WTC11 (cell line): ENCODE results near the gene GGTLC1. TPM values are rescaled to one million over a fixed set of nuclear protein-coding genes. Genes with fewer than 3 reads are reported as not detected.

Experiments
- ATAC-seq: fragments of 200-7000 bp; cut with Tn5 transposase; 2 replicates; pipeline ENCODE4 v1.10.0; 2021; ENCODE audit warnings: mild to moderate bottlenecking, moderate library complexity
- CTCF ChIA-PET: fragments of 300-600 bp; sonication (Branson Sonifier 250); formaldehyde crosslinking; loops from one replicate; lab custom pipeline; 2021; ENCODE audit warnings: antibody characterized with exemption; lab: Charles Lee
- POLR2A ChIA-PET: fragments of 350-600 bp; sonication (Branson Sonifier 250); formaldehyde crosslinking; loops from one replicate; lab custom pipeline; 2021; ENCODE audit warnings: antibody characterized with exemption; lab: Charles Lee
- DNase-seq: peaks from one replicate; pipeline ENCODE4 v3.0.0; 2021; ENCODE audit warnings: low spot score
- H3K27ac Mint-ChIP-seq: 2 replicates; pipeline ENCODE4 v1.8.0; 2021; ENCODE audit warnings: mixed read lengths
- H3K27me3 Mint-ChIP-seq: 2 replicates; pipeline ENCODE4 v1.8.0; 2021; ENCODE audit warnings: low read depth, mild to moderate bottlenecking, moderate library complexity, mixed read lengths
- H3K36me3 Mint-ChIP-seq: 2 replicates; pipeline ENCODE4 v1.8.0; 2021; ENCODE audit warnings: mixed read lengths
- H3K4me1 Mint-ChIP-seq: 2 replicates; pipeline ENCODE4 v1.8.0; 2022; ENCODE audit warnings: mixed read lengths
- H3K4me3 Mint-ChIP-seq: 2 replicates; pipeline ENCODE4 v1.8.0; 2021; ENCODE audit warnings: mild to moderate bottlenecking, moderate library complexity, mixed read lengths
- H3K9me3 Mint-ChIP-seq: 2 replicates; pipeline ENCODE4 v1.8.0; 2021; ENCODE audit warnings: mixed read lengths
- CREM ChIP-seq: sonication (generic); formaldehyde crosslinking; IDR thresholded peaks from 2 replicates; pipeline ENCODE4 v1.8.1; 2022; ENCODE audit warnings: mild to moderate bottlenecking, missing genetic modification reagents, moderate library complexity
- ELF4 ChIP-seq: sonication (generic); formaldehyde crosslinking; IDR thresholded peaks from 2 replicates; pipeline ENCODE4 v1.8.1; 2022; ENCODE audit warnings: low read depth, mild to moderate bottlenecking, moderate library complexity, missing genetic modification reagents
- EMX1 ChIP-seq: fragments of 250-450 bp; sonication (Bioruptor Pico); IDR thresholded peaks from 2 replicates; pipeline ENCODE4 v1.8.0; 2021; ENCODE audit warnings: mild to moderate bottlenecking
- GABPB1 ChIP-seq: sonication (generic); formaldehyde crosslinking; IDR thresholded peaks from 2 replicates; pipeline ENCODE4 v1.8.1; 2023; ENCODE audit warnings: mild to moderate bottlenecking, missing genetic modification reagents
- GTF2I ChIP-seq: fragments of 250-450 bp; sonication (Bioruptor Pico); conservative IDR thresholded peaks from 2 replicates; pipeline ENCODE4 v1.4.0; 2021; ENCODE audit warnings: mild to moderate bottlenecking
- KAT7 ChIP-seq: sonication (generic); formaldehyde crosslinking; IDR thresholded peaks from 2 replicates; pipeline ENCODE4 v1.8.1; 2023; ENCODE audit warnings: missing genetic modification reagents, mild to moderate bottlenecking, borderline replicate concordance
- TEAD1 ChIP-seq: sonication (generic); formaldehyde crosslinking; IDR thresholded peaks from 2 replicates; pipeline ENCODE4 v1.8.0; 2022; ENCODE audit warnings: mild to moderate bottlenecking, missing genetic modification reagents
- ZNF121 ChIP-seq: sonication (generic); formaldehyde crosslinking; IDR thresholded peaks from 2 replicates; pipeline ENCODE4 v1.8.0; 2023; ENCODE audit warnings: missing genetic modification reagents
- ZNF232 ChIP-seq: sonication (generic); formaldehyde crosslinking; IDR thresholded peaks from 2 replicates; pipeline ENCODE4 v1.8.0; 2022; ENCODE audit warnings: mild to moderate bottlenecking, missing genetic modification reagents
- ZNF396 ChIP-seq: fragments of 250-450 bp; sonication (Bioruptor Pico); IDR thresholded peaks from 2 replicates; pipeline ENCODE4 v1.8.0; 2021; ENCODE audit warnings: mild to moderate bottlenecking, moderate library complexity, borderline replicate concordance
- ZNF423 ChIP-seq: fragments of 250-450 bp; sonication (Bioruptor Pico); IDR thresholded peaks from 2 replicates; pipeline ENCODE4 v2.1.2; 2022; ENCODE audit warnings: mild to moderate bottlenecking, moderate library complexity
- ZNF671 ChIP-seq: fragments of 250-450 bp; sonication (Bioruptor Pico); IDR thresholded peaks from 2 replicates; pipeline ENCODE4 v1.8.0; 2021; ENCODE audit warnings: mild to moderate bottlenecking
- total RNA-seq: library from RNA; stranded (reverse); gene quantifications from 3 replicates; pipeline ENCODE4 v1.2.3, GENCODE V29; 2021
- TF ChIP-seq, protein P1 (sequence below): sonication (generic); formaldehyde crosslinking; IDR thresholded peaks from 2 replicates; pipeline ENCODE4 v1.8.0; 2023; ENCODE audit warnings: missing genetic modification reagents, mild to moderate bottlenecking, borderline replicate concordance
- TF ChIP-seq, protein P2 (sequence below): sonication (generic); formaldehyde crosslinking; IDR thresholded peaks from 2 replicates; pipeline ENCODE4 v1.8.1; 2023; ENCODE audit warnings: mild to moderate bottlenecking, missing genetic modification reagents
- TF ChIP-seq, protein P3 (sequence below): sonication (generic); formaldehyde crosslinking; IDR thresholded peaks from 2 replicates; pipeline ENCODE4 v1.8.1; 2023; ENCODE audit warnings: mild to moderate bottlenecking, missing genetic modification reagents, moderate library complexity
- TF ChIP-seq, protein P4 (sequence below): sonication (generic); formaldehyde crosslinking; IDR thresholded peaks from 2 replicates; pipeline ENCODE4 v1.8.0; 2022; ENCODE audit warnings: mild to moderate bottlenecking, missing genetic modification reagents
- TF ChIP-seq, protein P5 (sequence below): sonication (generic); formaldehyde crosslinking; IDR thresholded peaks from 2 replicates; pipeline ENCODE4 v1.8.1; 2023; ENCODE audit warnings: mild to moderate bottlenecking, missing genetic modification reagents
- TF ChIP-seq, protein P6 (sequence below): sonication (generic); formaldehyde crosslinking; conservative IDR thresholded peaks from 2 replicates; pipeline ENCODE4 v1.8.1; 2022; ENCODE audit warnings: mild to moderate bottlenecking, missing genetic modification reagents
- TF ChIP-seq, protein P7 (sequence below): sonication (generic); formaldehyde crosslinking; IDR thresholded peaks from 2 replicates; pipeline ENCODE4 v1.8.0; 2022; ENCODE audit warnings: mild to moderate bottlenecking, missing genetic modification reagents
- TF ChIP-seq, protein P8 (sequence below): fragments of 250-450 bp; sonication (Bioruptor Pico); IDR thresholded peaks from 2 replicates; pipeline ENCODE4 v1.9.0; 2021; ENCODE audit warnings: mild to moderate bottlenecking, borderline replicate concordance

The GGTLC1 gene
- total RNA-seq, 1 experiment from 2014 or later = not detected

DNA sequence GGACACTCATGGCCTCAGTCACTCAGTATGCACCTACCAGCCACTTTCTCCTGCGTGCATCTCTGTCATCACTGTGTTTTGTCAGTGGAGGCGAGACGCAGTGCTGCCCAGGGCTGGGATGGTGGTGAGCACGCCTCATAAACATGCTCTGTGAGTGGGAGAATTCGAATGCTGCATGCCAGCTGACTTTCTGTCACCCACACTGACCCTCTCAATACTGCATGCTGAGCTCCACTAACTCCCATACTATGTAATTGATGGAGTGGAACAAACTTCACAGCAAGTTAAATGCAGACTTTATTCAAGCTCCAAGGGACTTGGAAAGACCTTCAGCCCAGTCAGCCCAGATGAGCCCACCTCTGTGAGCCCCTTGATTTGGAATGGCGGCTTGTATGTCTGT lies 22.7 kb upstream of the GGTLC1 start:
- H3K27me3 Mint-ChIP-seq = no peaks in the 10 kb centered on the region
- POLR2A ChIA-PET = no interaction called here
- TF ChIP-seq ZNF423 = no peak
- TF ChIP-seq ZNF396 (CRISPR knock-in tag) = no peak
- TF ChIP-seq, protein P1, sequence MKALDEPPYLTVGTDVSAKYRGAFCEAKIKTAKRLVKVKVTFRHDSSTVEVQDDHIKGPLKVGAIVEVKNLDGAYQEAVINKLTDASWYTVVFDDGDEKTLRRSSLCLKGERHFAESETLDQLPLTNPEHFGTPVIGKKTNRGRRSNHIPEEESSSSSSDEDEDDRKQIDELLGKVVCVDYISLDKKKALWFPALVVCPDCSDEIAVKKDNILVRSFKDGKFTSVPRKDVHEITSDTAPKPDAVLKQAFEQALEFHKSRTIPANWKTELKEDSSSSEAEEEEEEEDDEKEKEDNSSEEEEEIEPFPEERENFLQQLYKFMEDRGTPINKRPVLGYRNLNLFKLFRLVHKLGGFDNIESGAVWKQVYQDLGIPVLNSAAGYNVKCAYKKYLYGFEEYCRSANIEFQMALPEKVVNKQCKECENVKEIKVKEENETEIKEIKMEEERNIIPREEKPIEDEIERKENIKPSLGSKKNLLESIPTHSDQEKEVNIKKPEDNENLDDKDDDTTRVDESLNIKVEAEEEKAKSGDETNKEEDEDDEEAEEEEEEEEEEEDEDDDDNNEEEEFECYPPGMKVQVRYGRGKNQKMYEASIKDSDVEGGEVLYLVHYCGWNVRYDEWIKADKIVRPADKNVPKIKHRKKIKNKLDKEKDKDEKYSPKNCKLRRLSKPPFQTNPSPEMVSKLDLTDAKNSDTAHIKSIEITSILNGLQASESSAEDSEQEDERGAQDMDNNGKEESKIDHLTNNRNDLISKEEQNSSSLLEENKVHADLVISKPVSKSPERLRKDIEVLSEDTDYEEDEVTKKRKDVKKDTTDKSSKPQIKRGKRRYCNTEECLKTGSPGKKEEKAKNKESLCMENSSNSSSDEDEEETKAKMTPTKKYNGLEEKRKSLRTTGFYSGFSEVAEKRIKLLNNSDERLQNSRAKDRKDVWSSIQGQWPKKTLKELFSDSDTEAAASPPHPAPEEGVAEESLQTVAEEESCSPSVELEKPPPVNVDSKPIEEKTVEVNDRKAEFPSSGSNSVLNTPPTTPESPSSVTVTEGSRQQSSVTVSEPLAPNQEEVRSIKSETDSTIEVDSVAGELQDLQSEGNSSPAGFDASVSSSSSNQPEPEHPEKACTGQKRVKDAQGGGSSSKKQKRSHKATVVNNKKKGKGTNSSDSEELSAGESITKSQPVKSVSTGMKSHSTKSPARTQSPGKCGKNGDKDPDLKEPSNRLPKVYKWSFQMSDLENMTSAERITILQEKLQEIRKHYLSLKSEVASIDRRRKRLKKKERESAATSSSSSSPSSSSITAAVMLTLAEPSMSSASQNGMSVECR (CRISPR knock-in tag) = no peak
- TF ChIP-seq, protein P2, sequence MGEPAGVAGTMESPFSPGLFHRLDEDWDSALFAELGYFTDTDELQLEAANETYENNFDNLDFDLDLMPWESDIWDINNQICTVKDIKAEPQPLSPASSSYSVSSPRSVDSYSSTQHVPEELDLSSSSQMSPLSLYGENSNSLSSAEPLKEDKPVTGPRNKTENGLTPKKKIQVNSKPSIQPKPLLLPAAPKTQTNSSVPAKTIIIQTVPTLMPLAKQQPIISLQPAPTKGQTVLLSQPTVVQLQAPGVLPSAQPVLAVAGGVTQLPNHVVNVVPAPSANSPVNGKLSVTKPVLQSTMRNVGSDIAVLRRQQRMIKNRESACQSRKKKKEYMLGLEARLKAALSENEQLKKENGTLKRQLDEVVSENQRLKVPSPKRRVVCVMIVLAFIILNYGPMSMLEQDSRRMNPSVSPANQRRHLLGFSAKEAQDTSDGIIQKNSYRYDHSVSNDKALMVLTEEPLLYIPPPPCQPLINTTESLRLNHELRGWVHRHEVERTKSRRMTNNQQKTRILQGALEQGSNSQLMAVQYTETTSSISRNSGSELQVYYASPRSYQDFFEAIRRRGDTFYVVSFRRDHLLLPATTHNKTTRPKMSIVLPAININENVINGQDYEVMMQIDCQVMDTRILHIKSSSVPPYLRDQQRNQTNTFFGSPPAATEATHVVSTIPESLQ (CRISPR knock-in tag) = no peak
- TF ChIP-seq EMX1 (CRISPR knock-in tag) = no peak
- TF ChIP-seq, protein P3, sequence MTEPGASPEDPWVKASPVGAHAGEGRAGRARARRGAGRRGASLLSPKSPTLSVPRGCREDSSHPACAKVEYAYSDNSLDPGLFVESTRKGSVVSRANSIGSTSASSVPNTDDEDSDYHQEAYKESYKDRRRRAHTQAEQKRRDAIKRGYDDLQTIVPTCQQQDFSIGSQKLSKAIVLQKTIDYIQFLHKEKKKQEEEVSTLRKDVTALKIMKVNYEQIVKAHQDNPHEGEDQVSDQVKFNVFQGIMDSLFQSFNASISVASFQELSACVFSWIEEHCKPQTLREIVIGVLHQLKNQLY (CRISPR knock-in tag) = no peak
- TF ChIP-seq, protein P4, sequence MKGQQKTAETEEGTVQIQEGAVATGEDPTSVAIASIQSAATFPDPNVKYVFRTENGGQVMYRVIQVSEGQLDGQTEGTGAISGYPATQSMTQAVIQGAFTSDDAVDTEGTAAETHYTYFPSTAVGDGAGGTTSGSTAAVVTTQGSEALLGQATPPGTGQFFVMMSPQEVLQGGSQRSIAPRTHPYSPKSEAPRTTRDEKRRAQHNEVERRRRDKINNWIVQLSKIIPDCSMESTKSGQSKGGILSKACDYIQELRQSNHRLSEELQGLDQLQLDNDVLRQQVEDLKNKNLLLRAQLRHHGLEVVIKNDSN (CRISPR knock-in tag) = no peak
- TF ChIP-seq KAT7 (CRISPR knock-in tag) = no peak
- TF ChIP-seq, protein P5, sequence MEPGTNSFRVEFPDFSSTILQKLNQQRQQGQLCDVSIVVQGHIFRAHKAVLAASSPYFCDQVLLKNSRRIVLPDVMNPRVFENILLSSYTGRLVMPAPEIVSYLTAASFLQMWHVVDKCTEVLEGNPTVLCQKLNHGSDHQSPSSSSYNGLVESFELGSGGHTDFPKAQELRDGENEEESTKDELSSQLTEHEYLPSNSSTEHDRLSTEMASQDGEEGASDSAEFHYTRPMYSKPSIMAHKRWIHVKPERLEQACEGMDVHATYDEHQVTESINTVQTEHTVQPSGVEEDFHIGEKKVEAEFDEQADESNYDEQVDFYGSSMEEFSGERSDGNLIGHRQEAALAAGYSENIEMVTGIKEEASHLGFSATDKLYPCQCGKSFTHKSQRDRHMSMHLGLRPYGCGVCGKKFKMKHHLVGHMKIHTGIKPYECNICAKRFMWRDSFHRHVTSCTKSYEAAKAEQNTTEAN (CRISPR knock-in tag) = no peak
- no peak for TF ChIP-seq ZNF121
- no peak for TF ChIP-seq CREM (CRISPR knock-in tag)
- no peak for TF ChIP-seq ELF4 (CRISPR knock-in tag)
- TF ChIP-seq GTF2I (CRISPR knock-in tag) = no peak
- TF ChIP-seq, all 79 proteins: peak for 0
- no peak overlapping the region for H3K4me3 Mint-ChIP-seq
- no peaks in the 10 kb centered on the region for H3K9me3 Mint-ChIP-seq
- no peak overlapping the region for H3K27ac Mint-ChIP-seq
- CTCF ChIA-PET = interaction anchor here (1.5 kb wide), 1 partner anchor 9 kb away, joined by 4 read pairs; no protein-coding TSS in a partner anchor
- no peak for ATAC-seq
- no peak for DNase-seq
- H3K4me1 Mint-ChIP-seq = no peaks in the 10 kb centered on the region
- no peaks in the 10 kb centered on the region for H3K36me3 Mint-ChIP-seq

DNA sequence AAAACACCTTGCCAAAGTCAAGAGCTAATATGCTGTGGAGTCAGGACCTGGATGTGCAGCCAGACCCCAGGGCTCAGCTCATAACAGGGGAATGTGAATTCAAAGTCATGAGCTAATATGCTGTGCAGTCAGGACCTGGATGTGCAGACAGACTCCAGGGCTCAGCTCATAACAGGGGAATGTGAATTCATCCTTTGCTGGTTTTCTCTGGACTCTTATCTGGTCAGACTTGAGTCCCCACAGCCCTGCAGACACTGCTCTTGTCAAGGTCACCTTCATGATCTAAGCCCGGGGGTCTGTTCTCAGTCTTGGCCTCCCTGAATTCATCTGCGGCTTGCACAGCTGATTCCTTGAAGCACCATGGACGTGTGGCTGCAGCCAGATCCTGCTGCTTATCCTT lies 19.2 kb upstream of the GGTLC1 start:
- POLR2A ChIA-PET = no interaction called here
- Mint-ChIP-seq H3K27ac (no peak overlapping the region), H3K4me3 (no peak overlapping the region), H3K4me1 (peaks cover 21% of the 10 kb centered on the region), H3K36me3 (no peaks in the 10 kb centered on the region), H3K27me3 (no peaks in the 10 kb centered on the region), H3K9me3 (no peaks in the 10 kb centered on the region)
- ATAC-seq (no peak), DNase-seq (no peak)
- CTCF ChIA-PET = no interaction called here
- TF ChIP-seq, protein P6, sequence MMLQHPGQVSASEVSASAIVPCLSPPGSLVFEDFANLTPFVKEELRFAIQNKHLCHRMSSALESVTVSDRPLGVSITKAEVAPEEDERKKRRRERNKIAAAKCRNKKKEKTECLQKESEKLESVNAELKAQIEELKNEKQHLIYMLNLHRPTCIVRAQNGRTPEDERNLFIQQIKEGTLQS (CRISPR knock-in tag) = no peak
- TF ChIP-seq GABPB1 (CRISPR knock-in tag) = no peak
- TF ChIP-seq ZNF671 (CRISPR knock-in tag) = no peak
- no peak for TF ChIP-seq ZNF232 (CRISPR knock-in tag)
- no peak for TF ChIP-seq TEAD1
- TF ChIP-seq, protein P7, sequence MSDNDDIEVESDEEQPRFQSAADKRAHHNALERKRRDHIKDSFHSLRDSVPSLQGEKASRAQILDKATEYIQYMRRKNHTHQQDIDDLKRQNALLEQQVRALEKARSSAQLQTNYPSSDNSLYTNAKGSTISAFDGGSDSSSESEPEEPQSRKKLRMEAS (CRISPR knock-in tag) = no peak
- TF ChIP-seq, protein P8, sequence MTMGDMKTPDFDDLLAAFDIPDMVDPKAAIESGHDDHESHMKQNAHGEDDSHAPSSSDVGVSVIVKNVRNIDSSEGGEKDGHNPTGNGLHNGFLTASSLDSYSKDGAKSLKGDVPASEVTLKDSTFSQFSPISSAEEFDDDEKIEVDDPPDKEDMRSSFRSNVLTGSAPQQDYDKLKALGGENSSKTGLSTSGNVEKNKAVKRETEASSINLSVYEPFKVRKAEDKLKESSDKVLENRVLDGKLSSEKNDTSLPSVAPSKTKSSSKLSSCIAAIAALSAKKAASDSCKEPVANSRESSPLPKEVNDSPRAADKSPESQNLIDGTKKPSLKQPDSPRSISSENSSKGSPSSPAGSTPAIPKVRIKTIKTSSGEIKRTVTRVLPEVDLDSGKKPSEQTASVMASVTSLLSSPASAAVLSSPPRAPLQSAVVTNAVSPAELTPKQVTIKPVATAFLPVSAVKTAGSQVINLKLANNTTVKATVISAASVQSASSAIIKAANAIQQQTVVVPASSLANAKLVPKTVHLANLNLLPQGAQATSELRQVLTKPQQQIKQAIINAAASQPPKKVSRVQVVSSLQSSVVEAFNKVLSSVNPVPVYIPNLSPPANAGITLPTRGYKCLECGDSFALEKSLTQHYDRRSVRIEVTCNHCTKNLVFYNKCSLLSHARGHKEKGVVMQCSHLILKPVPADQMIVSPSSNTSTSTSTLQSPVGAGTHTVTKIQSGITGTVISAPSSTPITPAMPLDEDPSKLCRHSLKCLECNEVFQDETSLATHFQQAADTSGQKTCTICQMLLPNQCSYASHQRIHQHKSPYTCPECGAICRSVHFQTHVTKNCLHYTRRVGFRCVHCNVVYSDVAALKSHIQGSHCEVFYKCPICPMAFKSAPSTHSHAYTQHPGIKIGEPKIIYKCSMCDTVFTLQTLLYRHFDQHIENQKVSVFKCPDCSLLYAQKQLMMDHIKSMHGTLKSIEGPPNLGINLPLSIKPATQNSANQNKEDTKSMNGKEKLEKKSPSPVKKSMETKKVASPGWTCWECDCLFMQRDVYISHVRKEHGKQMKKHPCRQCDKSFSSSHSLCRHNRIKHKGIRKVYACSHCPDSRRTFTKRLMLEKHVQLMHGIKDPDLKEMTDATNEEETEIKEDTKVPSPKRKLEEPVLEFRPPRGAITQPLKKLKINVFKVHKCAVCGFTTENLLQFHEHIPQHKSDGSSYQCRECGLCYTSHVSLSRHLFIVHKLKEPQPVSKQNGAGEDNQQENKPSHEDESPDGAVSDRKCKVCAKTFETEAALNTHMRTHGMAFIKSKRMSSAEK (CRISPR knock-in tag) = no peak
